Rectal smooth muscle tissue (tissue), 1 donor: ENCODE results near the gene PSMF1.

Source experiments
- H3K27ac ChIP-seq: one replicate; pipeline ENCODE4 v1.7.0; 2013; ENCODE audit warnings: low read depth, low read length, inconsistent platforms
- H3K27me3 ChIP-seq: one replicate; pipeline ENCODE4 v1.7.0; 2013; ENCODE audit warnings: low read length; ENCODE audit not compliant: control insufficient read depth, insufficient read depth
- H3K36me3 ChIP-seq: one replicate; pipeline ENCODE4 v1.7.0; 2013; ENCODE audit warnings: low read length; ENCODE audit not compliant: control insufficient read depth, insufficient read depth
- H3K4me1 ChIP-seq: one replicate; pipeline ENCODE4 v1.7.0; 2013; ENCODE audit warnings: low read length; ENCODE audit not compliant: control insufficient read depth, insufficient read depth
- H3K4me3 ChIP-seq: one replicate; pipeline ENCODE4 v1.7.0; 2013; ENCODE audit warnings: low read length
- H3K9ac ChIP-seq: one replicate; pipeline ENCODE4 v1.7.0; 2013; ENCODE audit warnings: low read length

PSMF1 gene

DNA sequence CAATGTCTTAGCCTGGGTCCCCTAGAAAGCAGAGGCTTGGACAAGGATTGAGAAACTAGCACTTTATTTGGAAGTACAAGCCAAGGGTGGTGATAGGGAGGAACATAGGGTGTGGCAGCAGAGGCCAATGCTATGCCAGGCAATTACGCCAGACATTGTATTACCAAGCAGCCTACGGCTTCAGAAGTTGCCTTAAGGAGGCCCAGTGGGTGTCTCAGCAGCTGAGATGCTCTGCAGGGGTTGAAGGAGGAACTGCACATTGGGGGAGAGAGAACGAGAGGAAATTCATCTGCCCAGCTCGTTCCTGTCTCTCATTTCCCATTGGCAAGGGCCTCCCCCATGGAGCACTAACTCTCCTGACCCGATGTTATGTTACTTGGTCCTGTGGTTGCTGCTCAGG is 85.7 kb downstream of the PSMF1 start:
- Histone ChIP-seq H3K36me3 (no peaks in the 10 kb centered on the region), H3K4me1 (no peaks in the 10 kb centered on the region), H3K27ac (no peak overlapping the region), H3K9ac (no peak overlapping the region), H3K27me3 (no peaks in the 10 kb centered on the region), H3K4me3 (no peak overlapping the region)

DNA sequence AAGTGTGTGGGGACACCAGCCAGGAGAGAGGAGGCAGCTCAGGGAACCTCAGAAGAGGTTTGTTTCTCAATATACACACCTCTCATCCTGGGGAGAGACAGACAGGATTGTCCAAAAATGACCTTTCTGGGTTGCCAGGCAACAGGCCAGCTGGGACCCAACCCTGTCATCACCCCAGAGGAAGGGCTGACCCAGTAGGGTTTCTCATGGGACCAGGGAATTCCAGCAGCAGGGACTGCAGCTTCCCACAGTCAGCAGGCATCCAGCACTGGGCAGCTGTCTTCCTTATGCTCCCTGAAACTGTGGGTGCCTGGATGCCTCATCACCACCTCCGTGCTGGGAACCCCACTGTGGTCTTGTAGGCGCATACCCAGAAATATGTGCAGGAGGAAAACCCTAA is 86.2 kb downstream of the PSMF1 start:
- H3K9ac ChIP-seq: no peak overlapping the region
- no peaks in the 10 kb centered on the region for H3K27me3 ChIP-seq
- no peak overlapping the region for H3K4me3 ChIP-seq
- no peaks in the 10 kb centered on the region for H3K36me3 ChIP-seq
- no peak overlapping the region for H3K27ac ChIP-seq
- no peaks in the 10 kb centered on the region for H3K4me1 ChIP-seq

DNA sequence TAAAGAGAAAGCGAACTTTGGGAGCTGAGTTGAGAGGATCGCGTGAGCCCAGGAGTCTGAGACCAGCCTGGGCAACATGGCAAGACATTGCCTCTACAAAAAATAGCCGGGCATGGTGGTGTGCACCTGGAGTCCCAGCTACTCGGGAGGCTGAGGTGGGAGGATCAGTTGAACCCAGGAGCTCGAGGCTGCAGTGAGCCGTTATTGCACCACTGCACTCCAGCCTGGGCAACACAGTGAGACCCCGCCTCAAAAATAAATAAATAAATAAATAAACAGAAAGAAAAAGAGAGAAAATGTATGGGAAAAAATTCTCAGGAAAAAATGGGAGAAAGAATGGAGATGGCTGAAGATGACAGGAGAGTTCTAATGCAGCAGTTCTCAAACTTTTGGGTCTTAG is 87.4 kb downstream of the PSMF1 start:
- Histone ChIP-seq H3K4me3 (no peak overlapping the region), H3K27ac (no peak overlapping the region), H3K36me3 (no peaks in the 10 kb centered on the region), H3K4me1 (no peaks in the 10 kb centered on the region), H3K27me3 (no peaks in the 10 kb centered on the region), H3K9ac (no peak overlapping the region)

DNA sequence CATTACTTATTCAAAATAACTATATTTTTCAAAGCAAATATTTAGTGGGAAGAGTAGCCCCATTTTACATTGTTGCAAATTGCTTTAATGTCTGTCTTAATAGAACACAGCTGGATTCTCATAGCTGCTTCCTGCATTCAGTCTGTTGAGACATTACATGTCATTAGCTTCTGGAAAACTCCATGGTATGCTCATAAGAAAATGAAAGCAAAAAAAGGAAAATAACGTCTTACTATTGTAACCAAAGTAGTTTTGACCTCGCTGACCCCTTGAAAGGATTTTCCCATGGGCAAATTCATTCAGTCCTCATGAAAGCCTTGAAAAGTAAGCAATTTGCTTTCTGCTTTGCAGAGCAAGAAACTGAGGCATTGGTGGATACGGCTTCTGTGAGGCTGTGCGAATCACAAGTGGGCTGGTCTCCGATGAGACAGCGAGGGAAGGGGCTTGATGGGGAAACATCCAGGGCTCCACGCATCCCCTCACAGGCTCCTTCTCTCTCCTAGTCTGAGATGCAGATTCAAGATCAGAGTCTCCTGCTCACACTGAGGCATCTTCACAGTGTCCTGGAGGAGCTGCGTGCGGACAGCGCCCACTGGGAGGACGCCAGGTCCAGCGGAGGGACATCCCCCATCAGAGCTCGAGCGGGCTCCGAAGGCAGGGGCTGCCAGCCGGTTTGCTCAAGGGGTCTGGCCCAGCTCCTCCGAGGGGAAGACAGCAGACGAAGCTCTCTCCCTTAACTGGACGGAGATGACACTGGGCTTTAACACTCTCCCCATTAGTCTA is 88.2 kb downstream of the PSMF1 start:
- Histone ChIP-seq H3K4me1 (no peaks in the 10 kb centered on the region), H3K27ac (no peak overlapping the region), H3K9ac (no peak overlapping the region), H3K4me3 (no peak overlapping the region), H3K36me3 (no peaks in the 10 kb centered on the region), H3K27me3 (no peaks in the 10 kb centered on the region)

DNA sequence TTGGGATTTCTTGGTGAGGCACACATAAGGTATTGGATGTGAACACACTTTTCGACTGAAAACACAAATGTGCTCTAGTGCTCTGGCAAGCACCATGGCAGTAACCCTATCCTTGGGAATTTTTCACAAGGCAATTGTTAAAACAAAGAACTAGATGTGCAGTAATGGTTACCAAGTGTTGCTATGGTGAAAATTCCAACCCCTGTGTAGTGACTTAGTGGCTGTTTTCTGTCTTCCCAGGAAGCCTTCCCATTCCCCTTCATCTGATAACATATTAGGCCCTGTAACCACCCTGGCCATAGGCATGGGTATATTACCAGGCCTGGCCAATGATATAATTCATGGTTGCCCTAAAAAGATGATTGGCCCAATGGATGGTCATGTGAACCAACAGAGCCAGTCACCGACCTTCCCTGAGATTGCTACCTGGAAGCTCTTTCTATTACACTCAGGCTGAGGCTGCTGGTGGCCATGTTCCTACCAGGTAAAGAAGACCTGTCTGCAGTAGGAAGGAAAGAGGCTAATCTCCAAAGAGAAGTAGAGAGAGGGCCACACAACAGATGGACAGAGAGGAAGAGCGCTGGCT is 89.0 kb downstream of the PSMF1 start:
- no peak overlapping the region for H3K27ac ChIP-seq
- no peak overlapping the region for H3K4me3 ChIP-seq
- H3K27me3 ChIP-seq: no peaks in the 10 kb centered on the region
- no peak overlapping the region for H3K9ac ChIP-seq
- no peaks in the 10 kb centered on the region for H3K4me1 ChIP-seq
- H3K36me3 ChIP-seq: no peaks in the 10 kb centered on the region

DNA sequence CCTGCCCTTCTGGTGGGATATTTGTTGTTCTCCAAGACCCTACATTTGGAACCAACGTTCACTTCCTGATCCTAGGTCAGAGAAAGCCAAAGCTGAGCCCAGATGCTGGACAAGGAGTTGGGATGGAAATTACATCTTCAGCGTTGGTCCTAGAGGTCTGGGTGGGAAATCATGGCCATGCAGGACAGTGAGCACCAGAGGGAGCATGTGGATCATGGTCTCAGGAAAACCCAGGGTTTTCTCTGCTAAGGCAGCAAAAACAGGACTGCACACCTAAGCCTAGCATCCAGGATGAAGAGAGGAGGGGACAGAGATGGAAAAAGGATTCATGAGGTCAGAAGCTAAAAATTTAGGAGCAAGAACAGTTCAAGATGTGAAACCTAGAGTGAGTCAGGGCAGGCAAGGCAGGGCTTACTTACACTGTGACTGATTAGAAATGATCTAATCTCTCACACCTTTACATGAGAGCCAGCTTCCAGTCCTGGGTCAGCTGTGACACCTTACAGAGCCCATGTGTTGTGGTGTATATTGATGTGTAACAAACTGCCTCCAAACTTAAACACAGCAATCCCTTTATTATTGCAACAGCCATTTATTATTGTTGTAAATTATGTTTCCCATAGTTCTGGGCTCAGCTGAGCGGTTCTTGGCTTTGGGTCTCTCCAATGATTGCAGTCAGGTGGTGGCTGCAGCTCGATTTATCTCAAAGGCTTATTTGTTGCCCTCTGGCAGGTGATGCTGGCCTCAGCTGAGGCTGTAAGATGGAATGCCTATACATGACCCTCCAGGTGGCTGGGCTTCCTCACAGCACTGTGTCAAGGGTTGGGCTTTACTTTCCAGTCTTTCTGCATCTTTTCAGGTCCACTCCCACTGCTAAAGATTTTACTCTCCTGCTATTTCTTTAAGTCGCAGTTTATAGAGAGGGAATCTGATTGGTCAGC is 91.3 kb downstream of the PSMF1 start:
- Histone ChIP-seq H3K36me3 (no peaks in the 10 kb centered on the region), H3K9ac (no peak overlapping the region), H3K27me3 (no peaks in the 10 kb centered on the region), H3K4me1 (no peaks in the 10 kb centered on the region), H3K27ac (no peak overlapping the region), H3K4me3 (no peak overlapping the region)

DNA sequence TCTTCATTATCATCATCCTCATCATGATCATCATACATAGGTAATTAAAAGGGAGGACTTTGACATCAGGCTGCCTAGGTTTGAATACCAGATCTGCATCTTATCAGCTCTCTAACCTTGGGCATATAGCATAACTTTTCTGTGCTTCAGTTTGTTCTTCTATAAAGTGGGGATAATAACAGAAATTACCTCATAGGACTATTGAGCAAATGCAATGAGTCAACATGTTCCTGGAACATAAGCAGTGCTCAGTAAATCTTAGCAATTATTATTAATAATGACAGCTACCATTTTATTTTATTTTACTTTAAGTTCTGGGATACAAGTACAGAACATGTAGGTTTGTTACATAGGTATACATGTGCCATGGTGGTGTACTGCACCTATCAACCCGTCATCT is 92.1 kb downstream of the PSMF1 start:
- Histone ChIP-seq H3K4me1 (no peaks in the 10 kb centered on the region), H3K9ac (no peak overlapping the region), H3K27me3 (no peaks in the 10 kb centered on the region), H3K4me3 (no peak overlapping the region), H3K27ac (no peak overlapping the region), H3K36me3 (no peaks in the 10 kb centered on the region)

DNA sequence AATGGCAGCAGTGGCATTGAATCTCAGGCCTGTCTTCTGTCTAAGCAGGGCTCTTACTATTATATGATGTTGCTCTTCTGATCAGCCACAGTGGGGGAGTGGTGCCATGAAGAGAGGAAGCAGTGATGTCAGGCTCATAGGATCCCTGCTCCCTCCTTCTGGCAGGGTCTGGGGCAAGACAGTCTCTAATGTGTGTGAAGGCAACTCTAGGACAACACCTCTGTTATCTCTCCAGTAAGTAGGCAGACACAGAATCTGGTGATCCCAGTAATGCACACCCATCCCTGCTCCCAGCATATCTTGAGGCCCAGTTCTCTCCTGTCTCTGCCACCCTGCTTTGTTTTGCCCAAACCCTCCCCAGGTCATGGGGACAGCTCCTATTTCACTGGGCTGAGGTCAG is 93.6 kb downstream of the PSMF1 start:
- Histone ChIP-seq H3K9ac (no peak overlapping the region), H3K4me3 (no peak overlapping the region), H3K4me1 (no peaks in the 10 kb centered on the region), H3K27me3 (no peaks in the 10 kb centered on the region), H3K36me3 (no peaks in the 10 kb centered on the region), H3K27ac (no peak overlapping the region)

DNA sequence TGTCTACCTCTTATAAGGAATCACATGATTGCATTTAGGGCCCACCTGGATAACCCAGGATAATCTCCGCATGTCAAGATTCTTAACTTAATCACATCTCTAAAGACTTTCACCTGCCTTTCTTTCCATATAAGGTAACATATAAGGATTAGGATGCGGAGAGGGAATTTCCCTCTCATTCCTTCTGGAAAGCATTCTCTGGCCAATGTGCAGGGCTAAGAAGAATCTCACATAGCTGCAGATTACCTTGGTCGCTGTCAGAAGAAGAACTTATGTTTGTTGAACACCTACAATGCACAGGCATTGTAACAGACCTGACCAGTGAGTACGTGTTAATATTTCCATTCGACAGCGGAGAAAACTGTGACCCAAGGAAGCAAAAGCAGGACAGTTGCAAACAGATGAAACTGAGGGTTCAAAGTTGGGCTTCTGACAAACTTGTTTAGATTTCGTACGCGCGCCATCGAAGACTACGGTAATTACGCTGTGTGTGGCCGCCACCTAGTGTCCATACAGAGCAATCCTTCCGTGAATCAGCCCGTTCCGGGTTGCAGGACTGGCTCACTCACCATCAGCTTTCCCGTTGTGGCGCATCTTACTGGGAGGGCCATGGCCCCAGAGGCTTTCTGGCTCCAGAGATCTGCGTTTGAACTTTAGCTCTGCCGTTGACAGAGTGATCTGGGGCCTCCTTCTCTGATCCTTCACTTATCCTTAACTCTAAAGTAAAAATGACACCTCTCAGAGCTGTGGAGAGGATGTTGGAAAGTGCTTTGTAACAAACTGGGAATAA is 94.4 kb downstream of the PSMF1 start:
- Histone ChIP-seq H3K36me3 (no peaks in the 10 kb centered on the region), H3K27me3 (no peaks in the 10 kb centered on the region), H3K4me1 (no peaks in the 10 kb centered on the region), H3K27ac (no peak overlapping the region), H3K4me3 (peak overlapping the region; percentile 6), H3K9ac (no peak overlapping the region)

DNA sequence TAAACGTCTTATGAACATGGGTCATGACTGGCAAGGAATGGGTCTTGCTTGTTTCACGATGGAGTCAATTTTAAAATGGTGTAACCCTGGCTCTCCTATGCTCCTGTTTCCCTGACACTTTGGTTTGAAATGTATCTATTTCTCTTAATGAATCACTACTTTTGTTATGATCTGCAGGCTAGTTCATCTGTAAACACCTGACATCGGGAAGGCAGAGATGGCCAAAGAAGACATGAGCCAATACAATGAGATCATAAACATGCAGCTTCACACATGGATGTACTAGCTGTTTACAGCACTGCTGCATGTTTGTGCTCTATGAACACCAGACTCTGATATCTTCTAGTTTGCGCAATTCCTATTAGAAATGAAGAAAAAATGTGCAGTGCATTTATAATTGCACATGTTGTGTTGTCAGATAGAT is 96.4 kb downstream of the PSMF1 start:
- no peaks in the 10 kb centered on the region for H3K36me3 ChIP-seq
- no peaks in the 10 kb centered on the region for H3K27me3 ChIP-seq
- no peak overlapping the region for H3K4me3 ChIP-seq

DNA sequence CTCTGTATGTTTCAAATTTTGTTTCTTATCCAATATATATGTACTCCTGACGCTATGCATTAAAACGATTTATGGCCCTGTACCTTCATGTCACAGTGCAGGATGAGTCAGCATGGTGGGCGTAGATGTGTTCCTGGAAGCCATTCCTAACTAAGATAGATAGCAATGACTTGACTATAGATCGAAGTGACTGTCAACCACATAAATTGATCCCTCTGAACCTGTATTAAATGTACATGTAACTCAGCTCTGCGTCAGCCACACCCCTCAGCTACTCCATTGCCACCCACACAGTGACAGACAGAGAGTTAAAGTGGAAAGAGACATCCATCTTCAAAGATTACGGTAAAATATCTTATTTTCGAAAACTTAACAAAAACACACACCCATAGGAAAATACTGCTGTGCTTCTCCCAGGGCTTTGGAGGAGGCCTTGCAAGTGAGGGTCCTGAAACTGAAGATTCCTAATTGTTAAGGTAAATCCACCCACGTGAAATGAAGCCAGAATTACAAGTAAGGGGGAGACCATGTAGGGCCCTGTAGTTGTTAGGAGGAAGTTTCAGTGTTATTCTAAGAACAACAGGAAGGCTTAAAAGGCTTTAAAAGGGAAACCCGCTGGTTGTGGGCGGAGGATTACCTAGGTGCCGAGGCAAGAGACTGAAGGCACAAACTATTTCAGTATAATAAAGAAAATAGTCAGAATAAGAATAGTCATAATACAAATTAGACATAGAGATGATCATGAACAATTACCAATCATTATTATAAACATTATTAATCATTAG is 97.2 kb downstream of the PSMF1 start:
- no peak overlapping the region for H3K27ac ChIP-seq
- no peaks in the 10 kb centered on the region for H3K36me3 ChIP-seq
- H3K27me3 ChIP-seq: no peaks in the 10 kb centered on the region
- H3K4me1 ChIP-seq: no peaks in the 10 kb centered on the region
- no peak overlapping the region for H3K9ac ChIP-seq
- no peak overlapping the region for H3K4me3 ChIP-seq

More for the DNA sequence above, 96.4 kb downstream of the PSMF1 start:
- Histone ChIP-seq H3K9ac (no peak overlapping the region), H3K27ac (no peak overlapping the region), H3K4me1 (no peaks in the 10 kb centered on the region)
